Stimulated activated memory B cell treated with anti-CD40 and anti-IgM and Interleukin-4, amounts not matched to agents 10 μg/mL and 1 μg/mL and 100 μg/mL, for 72 hours (primary cell): ENCODE results near the gene FKBP1A.

Experiments
- ATAC-seq: fragments of 150-1000 bp; cut with Tn5 transposase; 2 replicates; pipeline ENCODE4 v1.10.0; 2021
- H3K27ac Mint-ChIP-seq: one replicate; pipeline ENCODE4 v1.8.0; 2022; ENCODE audit warnings: mild to moderate bottlenecking, mixed read lengths
- H3K27me3 Mint-ChIP-seq: one replicate; pipeline ENCODE4 v1.8.0; 2022; ENCODE audit warnings: mixed read lengths
- H3K36me3 Mint-ChIP-seq: one replicate; pipeline ENCODE4 v1.8.0; 2022; ENCODE audit warnings: mixed read lengths
- H3K4me1 Mint-ChIP-seq: one replicate; pipeline ENCODE4 v1.8.0; 2022; ENCODE audit warnings: mixed read lengths
- H3K4me3 Mint-ChIP-seq: one replicate; pipeline ENCODE4 v1.8.0; 2022; ENCODE audit warnings: mild to moderate bottlenecking, moderate library complexity, mixed read lengths
- H3K9me3 Mint-ChIP-seq: one replicate; pipeline ENCODE4 v1.8.0; 2022; ENCODE audit warnings: mixed read lengths

Gene FKBP1A

DNA sequence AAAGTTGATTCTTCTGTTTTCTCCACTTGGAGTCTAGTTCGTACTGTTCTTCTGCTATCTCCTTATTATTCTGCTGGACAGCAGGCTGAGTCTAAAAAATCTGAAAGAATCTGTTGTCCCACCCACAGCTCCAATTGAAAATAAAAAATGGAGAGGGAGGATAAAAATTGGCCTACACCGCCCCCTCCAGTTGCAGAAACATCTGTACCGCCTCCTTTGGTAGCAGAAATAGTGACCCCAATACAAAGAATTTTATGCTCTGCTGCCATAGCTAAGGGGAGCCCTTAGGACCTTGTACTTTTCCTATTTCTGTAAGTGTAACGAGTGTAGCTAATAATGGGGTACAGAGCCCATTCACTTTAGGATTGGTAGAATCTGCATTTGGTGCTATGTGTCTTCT, 4.9 kb upstream of the FKBP1A start:
- Mint-ChIP-seq H3K27ac (peak overlapping the region; percentile 54), H3K4me1 (peaks cover 46% of the 10 kb centered on the region), H3K4me3 (no peak overlapping the region), H3K9me3 (no peaks in the 10 kb centered on the region), H3K36me3 (no peaks in the 10 kb centered on the region), H3K27me3 (peaks cover 5% of the 10 kb centered on the region)
- ATAC-seq, result no peak

DNA sequence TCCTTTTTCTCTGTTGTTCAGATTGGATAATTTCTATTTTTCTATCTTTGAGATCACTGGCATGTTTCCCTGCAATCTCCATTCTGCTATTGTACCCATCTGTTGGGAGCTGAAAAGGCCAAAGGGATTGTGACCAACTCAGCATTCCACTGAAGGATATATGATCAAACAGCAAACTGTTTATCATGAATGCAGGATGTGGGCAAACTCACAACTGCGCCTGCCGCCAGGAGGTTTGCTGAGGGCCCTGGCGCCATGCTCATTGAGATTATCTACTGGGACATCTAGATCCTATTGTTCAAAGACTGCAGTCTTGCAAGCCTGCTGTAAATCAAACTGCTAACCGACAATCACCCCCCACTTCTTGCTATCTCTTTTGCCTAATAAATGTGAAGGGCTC, 3.8 kb upstream of the FKBP1A start:
- H3K27ac Mint-ChIP-seq, result no peak overlapping the region
- H3K36me3 Mint-ChIP-seq, result no peaks in the 10 kb centered on the region
- H3K4me3 Mint-ChIP-seq, result no peak overlapping the region
- H3K9me3 Mint-ChIP-seq, result no peaks in the 10 kb centered on the region
- H3K27me3 Mint-ChIP-seq, result no peaks in the 10 kb centered on the region
- H3K4me1 Mint-ChIP-seq, result peaks cover 45% of the 10 kb centered on the region
- ATAC-seq, result no peak

DNA sequence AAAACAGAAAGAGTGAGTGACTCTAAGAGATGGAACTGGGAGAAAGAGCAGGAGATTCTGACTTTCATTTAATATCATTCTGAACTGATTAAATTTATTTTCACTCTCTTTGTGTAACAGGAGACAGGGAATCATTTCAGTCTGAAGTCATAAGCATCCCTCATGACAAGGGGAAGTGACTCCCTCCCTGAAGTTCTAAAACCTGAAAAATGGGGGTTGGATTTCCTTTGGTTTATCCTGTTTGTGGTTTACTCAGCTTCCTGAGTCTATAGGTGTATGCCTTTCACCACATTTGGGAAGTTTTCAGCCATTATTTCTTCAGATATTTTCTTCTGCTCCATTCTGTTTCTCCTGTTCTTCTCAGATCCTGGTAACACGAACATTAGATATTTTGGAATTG, 3.4 kb upstream of the FKBP1A start:
- Mint-ChIP-seq H3K4me1 (peaks cover 49% of the 10 kb centered on the region), H3K36me3 (no peaks in the 10 kb centered on the region), H3K27ac (no peak overlapping the region), H3K4me3 (no peak overlapping the region), H3K27me3 (no peaks in the 10 kb centered on the region), H3K9me3 (no peaks in the 10 kb centered on the region)
- ATAC-seq, result no peak

DNA sequence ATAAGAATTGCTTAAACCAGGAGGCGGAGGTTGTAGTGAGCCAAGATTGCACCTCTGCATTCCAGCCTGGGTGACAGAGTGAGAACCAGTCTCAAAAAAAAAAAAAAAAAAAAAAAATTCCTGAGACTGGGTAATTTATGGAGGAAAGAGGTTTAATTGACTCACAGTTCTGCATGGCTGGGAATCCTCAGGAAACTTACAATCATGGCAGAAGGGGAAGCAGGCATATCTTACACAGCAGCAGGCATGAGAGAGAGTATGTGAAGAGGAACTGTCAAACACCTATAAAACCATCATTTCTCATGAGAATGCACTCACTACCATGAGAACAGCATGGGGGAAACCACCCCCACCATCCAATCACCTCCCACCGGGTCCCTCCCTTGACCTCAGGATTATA, 1.8 kb upstream of the FKBP1A start:
- no peak for ATAC-seq
- Mint-ChIP-seq H3K27ac (peak overlapping the region; percentile 79), H3K9me3 (no peaks in the 10 kb centered on the region), H3K4me3 (no peak overlapping the region), H3K27me3 (no peaks in the 10 kb centered on the region), H3K36me3 (no peaks in the 10 kb centered on the region), H3K4me1 (peaks cover 65% of the 10 kb centered on the region)

DNA sequence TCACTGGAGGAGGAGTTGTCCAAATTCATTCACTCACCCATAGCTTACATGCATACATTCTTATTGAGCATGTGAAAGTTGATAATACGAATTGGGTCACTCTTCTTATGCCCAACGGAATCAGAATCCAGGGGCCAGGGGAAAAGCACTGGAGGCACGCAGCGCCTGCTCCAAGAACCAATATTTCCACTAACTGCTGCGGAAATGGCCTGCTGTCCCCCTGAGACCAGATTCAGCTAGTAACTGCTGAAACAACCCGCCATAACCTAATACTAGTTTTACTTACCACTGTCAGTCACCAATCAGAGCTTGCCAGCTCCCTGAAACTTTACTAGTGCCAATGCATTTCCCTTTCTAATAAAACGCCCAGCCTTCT, 641 bp upstream of the FKBP1A start:
- Mint-ChIP-seq H3K9me3 (no peaks in the 10 kb centered on the region), H3K4me1 (peaks cover 68% of the 10 kb centered on the region), H3K27me3 (no peaks in the 10 kb centered on the region), H3K36me3 (peaks cover 6% of the 10 kb centered on the region), H3K27ac (peak overlapping the region; percentile 79), H3K4me3 (peak overlapping the region; percentile 95)
- ATAC-seq, result no peak

DNA sequence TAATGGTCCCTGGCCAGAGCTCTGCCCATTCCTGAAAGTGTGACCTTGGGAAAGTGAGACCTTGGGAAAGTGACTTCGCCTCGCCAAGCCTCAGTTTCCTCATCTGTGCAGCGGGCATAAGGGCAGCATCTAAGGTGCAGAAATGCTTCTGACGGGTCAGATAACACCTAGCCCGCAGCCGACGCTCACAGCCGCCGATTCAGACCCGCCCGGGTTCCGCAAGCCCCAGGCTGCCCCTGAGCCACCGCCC, 486 bp downstream of the FKBP1A start:
- Mint-ChIP-seq H3K9me3 (no peaks in the 10 kb centered on the region), H3K36me3 (peaks cover 6% of the 10 kb centered on the region), H3K27ac (peak overlapping the region; percentile 46), H3K4me3 (peak overlapping the region; percentile 95), H3K27me3 (no peaks in the 10 kb centered on the region), H3K4me1 (peaks cover 71% of the 10 kb centered on the region)
- ATAC-seq, result peak; percentile 31

DNA sequence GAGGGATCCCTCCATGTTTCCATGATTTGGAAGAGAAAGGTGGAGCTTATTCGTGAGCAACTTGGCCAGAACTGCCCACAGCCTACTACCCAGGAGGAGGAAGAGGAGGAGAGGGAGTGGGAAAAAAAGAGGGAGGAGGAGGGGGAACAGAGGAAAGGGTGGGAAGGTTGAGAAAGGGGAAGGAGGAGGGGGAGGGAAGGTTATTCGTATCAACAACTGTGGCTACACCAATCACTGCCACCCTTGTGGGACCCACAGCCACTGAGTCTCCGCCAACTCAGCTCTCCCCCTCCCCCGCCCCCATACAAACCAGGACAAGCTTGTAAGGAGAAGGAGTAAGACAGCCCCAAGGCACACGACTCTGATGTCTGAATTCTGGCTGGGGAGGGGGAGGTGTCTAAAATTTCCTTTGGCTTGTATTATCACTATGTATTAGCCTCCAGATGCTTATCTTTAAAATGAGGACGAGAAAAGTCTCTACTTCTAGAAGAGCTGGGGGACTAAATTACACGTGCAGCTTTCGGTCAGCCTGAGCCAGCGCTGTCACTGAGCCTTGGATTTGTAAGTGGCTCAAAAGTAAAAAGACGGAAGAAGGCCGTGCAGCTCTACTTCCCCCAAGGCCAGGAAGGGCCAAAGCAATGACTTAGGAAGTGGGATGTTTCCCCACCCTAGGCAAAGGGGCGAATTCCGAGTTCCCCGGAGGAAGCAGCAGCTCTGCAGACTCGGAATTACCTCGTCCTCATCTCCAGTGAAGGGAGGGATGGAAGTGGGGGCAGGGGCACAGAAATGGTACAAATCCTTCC, 1.0 kb downstream of the FKBP1A start:
- H3K4me1 Mint-ChIP-seq, result peaks cover 77% of the 10 kb centered on the region

DNA sequence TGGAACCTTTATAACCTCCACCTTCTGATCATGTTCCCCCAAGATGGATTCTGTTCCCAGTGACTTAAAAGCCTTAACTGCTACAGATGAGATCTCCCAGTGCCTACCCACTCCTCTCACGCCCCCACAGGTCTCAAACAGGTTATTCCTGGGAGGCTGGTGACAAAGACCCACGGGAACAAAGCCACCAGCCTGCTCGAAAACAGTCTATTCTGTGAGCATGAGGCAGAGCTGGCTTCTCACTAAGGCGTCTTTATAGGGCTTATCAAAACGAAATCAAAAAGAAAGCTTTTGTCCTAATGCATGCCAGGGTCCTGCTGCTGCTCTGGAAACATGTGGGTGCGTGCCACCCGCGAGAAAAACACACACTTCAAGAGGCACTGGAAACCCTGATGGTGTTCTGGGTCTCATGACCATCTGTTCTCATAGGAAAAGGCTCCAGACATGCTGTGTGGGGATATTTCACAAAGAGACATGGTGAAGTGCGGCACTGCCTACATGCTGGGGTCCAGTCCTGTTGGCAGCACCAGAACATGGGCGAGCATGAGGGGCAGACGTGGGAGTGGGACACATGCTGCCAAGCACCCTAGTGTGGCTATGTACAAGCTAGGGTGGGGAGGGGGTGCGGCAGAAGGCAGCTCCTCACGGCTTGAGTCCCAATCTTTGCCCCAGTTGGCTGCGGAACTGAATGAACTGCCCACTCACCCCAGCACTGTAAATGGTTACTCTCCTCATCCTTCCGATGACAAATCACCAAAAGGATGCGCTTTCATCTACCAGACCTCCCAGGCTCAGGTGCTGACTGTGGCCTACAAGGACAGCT, 2.1 kb downstream of the FKBP1A start:
- Mint-ChIP-seq H3K4me1 (peaks cover 87% of the 10 kb centered on the region), H3K36me3 (peaks cover 16% of the 10 kb centered on the region), H3K9me3 (no peaks in the 10 kb centered on the region), H3K4me3 (peak overlapping the region; percentile 95), H3K27me3 (no peaks in the 10 kb centered on the region), H3K27ac (peak overlapping the region; percentile 46)
- ATAC-seq, result no peak

More for the DNA sequence above, 1.0 kb downstream of the FKBP1A start:
- no peak for ATAC-seq
- Mint-ChIP-seq H3K36me3 (peaks cover 6% of the 10 kb centered on the region), H3K27me3 (no peaks in the 10 kb centered on the region), H3K9me3 (no peaks in the 10 kb centered on the region), H3K4me3 (peak overlapping the region; percentile 95), H3K27ac (peak overlapping the region; percentile 46)

DNA sequence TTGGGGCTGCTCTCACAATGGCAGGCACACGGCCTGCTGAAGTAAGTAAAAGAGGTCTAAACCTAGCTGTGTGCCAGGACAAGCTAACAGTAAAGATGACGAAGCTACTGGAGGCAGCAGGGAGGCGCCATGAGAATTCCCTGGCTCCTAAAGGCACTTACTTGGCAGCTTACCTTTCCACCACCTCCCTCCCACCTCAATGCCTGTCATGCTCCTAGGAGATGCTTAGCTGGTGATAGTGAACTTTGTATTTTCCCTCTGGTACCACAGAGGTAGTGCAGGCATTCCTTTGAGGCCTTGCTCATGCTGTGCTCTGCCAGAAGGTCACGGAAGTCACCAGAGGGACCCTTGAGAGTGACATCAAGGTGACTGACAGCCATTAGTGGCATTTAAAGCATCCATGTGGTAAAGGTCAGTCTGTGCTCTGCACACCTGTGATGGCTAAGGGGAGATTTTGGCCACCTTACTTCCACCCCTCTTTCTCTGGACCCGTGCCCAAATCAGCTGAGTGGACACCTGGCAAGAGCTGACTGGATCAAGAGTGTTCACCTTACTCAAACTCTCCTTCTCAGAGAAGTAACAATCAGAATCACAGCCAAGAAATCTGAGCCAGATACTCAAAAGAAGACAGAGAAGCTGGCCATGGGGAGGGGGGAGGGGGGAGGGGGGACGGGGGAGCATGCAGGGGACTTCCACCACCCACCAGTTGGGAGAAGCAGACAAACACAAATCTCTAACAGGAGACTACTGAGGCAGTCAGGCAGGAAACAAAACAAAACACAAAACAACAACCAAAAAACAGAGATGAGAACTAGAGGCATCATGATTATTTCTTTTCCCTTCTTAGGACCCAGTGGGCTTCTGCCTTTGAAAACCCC, 2.9 kb downstream of the FKBP1A start:
- H3K4me1 Mint-ChIP-seq, result peaks cover 87% of the 10 kb centered on the region
- H3K36me3 Mint-ChIP-seq, result peaks cover 22% of the 10 kb centered on the region
- peak overlapping the region; percentile 95 for H3K4me3 Mint-ChIP-seq
- no peak for ATAC-seq
- no peaks in the 10 kb centered on the region for H3K27me3 Mint-ChIP-seq
- H3K27ac Mint-ChIP-seq, result peak overlapping the region; percentile 46
- H3K9me3 Mint-ChIP-seq, result no peaks in the 10 kb centered on the region

DNA sequence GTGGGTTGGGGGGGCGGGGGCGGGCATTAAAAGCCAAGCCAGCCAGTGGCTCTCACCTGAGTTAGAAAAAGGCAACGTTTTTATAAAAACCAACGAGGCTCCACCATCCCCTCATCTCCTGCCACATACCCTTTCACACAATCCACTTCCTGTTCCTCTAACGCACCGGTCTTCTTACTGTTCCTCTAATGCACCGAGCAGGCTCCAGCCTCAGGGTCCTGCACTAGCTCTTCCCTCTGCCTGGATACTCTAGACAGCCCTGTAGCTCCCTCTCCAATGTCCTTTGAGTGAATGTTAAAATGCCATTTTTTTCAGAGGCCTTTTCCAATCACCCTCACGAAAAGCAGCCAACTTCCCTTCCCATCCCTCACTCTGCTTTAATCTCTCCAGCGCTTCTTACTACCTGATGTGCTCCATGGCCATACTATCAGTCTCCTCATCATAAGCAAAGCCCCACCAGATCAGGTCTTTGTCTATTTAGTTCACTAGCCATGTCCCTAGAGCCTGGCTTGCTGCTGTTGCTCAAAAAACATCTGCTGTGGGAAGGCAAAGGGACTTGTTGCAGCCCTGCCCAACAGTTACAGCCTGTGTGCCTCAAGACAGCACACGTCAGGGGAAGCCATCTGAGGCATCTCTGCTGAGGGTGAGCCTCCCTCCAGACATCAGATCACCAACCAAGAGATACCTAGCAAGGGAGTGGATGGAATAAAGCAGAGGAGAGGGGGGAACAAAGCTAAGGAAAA, 3.9 kb downstream of the FKBP1A start:
- peaks cover 22% of the 10 kb centered on the region for H3K36me3 Mint-ChIP-seq
- peak overlapping the region; percentile 46 for H3K27ac Mint-ChIP-seq
- H3K4me1 Mint-ChIP-seq, result peaks cover 83% of the 10 kb centered on the region
- H3K9me3 Mint-ChIP-seq, result no peaks in the 10 kb centered on the region
- H3K27me3 Mint-ChIP-seq, result no peaks in the 10 kb centered on the region
- no peak for ATAC-seq
- peak overlapping the region; percentile 62 for H3K4me3 Mint-ChIP-seq

DNA sequence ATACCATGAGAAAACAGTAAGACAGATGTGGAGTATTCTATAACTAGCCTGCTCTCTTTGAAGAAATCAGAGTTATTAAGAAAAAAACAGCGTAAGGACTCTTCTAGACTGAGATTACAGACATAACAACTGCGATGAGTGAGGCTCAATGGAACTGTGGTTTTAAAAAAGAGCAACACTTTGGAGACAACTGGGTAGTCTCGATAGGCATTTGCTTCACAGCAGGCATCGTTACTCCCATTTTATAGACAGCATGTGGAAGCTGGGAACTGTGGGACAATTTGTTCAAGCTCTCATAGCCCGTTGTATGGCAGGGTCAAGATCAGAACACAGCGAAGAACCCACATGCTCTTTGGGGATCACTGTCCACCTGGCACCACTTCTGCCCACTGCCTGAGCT, 4.6 kb downstream of the FKBP1A start:
- no peak for ATAC-seq
- peak overlapping the region; percentile 46 for H3K27ac Mint-ChIP-seq
- no peaks in the 10 kb centered on the region for H3K9me3 Mint-ChIP-seq
- no peak overlapping the region for H3K4me3 Mint-ChIP-seq
- H3K4me1 Mint-ChIP-seq, result peaks cover 76% of the 10 kb centered on the region
- no peaks in the 10 kb centered on the region for H3K27me3 Mint-ChIP-seq
- peaks cover 22% of the 10 kb centered on the region for H3K36me3 Mint-ChIP-seq

DNA sequence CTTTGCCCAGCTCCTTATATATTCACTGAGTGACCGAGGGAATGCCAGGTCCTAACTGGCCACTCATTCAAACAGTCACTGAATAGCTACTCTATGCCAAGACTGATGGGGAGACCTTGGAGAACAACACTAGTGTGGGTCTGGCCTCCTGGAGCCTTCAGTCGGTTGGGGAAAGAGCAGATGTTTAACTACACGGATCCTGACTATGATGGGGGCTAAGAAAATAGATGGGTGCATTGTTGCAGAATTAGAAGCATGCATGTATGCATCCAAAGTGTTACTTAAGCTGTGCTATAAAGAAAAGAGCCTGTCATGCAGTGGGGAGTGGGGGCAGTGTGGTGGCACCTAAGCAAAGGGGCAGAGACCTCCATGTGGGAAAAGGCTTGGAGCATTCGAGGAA, 6.5 kb downstream of the FKBP1A start:
- Mint-ChIP-seq H3K9me3 (no peaks in the 10 kb centered on the region), H3K4me1 (peaks cover 81% of the 10 kb centered on the region), H3K27me3 (no peaks in the 10 kb centered on the region), H3K27ac (peak overlapping the region; percentile 46), H3K4me3 (no peak overlapping the region), H3K36me3 (peaks cover 22% of the 10 kb centered on the region)
- ATAC-seq, result no peak

DNA sequence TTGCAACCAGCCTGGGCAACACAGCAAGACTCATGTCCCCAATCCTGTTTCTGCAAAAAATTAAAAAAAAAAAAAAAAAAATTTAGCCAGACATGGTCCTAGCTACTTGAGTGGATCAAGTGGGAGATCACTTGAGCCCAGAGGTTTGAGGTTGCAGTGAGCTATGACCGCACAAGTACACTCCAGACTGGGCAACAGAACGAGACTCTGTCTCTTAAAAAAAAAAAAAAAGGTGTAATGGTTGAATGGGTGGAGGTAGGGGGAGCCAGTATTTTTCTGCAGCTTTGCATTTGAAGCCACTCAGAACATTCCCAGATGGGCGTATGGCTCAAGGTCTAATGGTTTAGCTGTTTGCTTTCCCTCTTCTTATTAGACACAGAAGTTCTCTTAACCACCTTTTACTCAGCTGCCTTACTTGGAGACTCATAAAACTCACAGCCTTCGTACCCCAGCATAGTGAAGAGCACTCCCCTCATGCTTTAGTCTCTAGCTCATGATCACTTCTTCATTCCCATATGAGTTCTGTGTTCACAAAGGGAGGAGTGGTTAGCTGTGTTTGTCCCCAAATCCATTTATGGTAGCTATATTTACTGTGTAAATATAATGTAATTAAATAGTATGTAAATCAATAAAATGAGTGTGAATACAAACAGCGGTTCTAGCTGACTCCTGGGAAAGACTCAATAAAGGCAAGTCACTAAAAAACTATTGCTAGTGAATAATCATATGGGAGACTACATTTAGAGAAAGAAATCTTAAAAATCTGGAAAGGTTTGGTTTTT, 9.0 kb downstream of the FKBP1A start:
- peaks cover 18% of the 10 kb centered on the region for H3K36me3 Mint-ChIP-seq
- no peaks in the 10 kb centered on the region for H3K27me3 Mint-ChIP-seq
- no peak for ATAC-seq
- H3K9me3 Mint-ChIP-seq, result no peaks in the 10 kb centered on the region
- H3K4me1 Mint-ChIP-seq, result peaks cover 82% of the 10 kb centered on the region
- no peak overlapping the region for H3K27ac Mint-ChIP-seq
- H3K4me3 Mint-ChIP-seq, result no peak overlapping the region

DNA sequence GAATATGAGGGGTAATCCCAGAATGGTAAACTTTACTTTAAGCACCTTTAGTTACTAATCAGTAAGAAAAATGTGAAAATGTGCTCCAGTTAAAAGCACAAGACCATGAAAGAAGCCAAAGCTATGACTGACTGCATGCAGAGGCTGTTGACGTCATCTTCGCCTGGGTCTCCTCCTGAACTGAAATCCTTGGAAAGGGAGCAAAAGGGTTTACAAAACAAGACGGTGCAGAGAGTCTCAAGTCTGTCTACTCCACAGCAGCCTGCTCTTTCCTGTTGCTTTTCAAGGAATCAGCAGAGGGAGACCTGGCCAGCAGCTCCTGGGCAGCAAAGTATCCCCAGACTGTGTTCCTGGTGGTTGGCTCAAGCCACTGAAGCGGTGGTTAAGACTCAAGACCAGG, 10.2 kb downstream of the FKBP1A start:
- H3K27ac Mint-ChIP-seq, result no peak overlapping the region

More for the DNA sequence above, 10.2 kb downstream of the FKBP1A start:
- no peaks in the 10 kb centered on the region for H3K27me3 Mint-ChIP-seq
- no peak for ATAC-seq
- H3K36me3 Mint-ChIP-seq, result peaks cover 15% of the 10 kb centered on the region
- no peaks in the 10 kb centered on the region for H3K9me3 Mint-ChIP-seq
- peaks cover 82% of the 10 kb centered on the region for H3K4me1 Mint-ChIP-seq
- H3K4me3 Mint-ChIP-seq, result no peak overlapping the region
